ENCODE data around the gene C22orf39. TPM values are rescaled to one million over a fixed set of nuclear protein-coding genes. Genes with fewer than 3 reads are reported as not detected.
A peak's percentile ranks its signal among the peaks of the same experiment; 100 is the strongest.

The C22orf39 gene
- polyA plus RNA-seq, 5 donors = 37.2 to 43.0 (median 41.4) TPM

DNA sequence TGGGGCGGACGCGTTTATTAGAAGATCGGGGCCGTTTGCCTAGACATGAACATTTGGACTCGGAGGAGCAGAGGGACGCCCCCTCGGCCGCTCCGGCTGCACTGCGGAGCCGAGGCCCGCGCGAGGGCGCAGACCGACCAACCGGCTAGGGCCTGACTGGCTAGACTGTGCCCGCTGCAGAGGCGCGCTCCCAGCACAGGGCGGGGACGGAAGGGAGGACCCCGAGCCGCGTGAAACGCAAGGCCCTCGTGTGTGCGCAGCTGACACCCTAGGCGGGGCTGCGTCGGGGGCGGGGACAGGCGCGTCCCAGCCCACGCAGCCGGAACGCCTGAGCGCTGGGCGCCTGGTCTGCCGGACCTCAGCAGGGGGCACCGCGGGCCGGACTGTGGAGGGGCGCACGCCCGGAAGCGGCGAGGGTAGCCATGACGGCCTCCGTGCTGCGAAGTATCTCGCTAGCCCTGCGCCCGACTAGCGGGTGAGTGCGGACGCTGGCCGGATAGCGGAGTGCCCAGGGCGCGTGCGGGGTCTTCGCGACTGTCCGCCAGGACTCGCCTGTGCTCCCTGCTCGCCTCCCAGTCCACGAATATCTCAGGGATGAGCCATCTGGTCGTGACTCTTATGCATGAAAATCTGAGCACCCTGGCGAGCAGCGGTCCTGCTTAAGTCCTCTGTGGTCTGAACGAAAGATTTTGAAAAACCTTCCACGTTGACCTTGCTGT is 15.2 kb downstream of the C22orf39 start, which contains the start of gene MRPL40:
Gene MRPL40 (plus strand): TSS at position 413 of the 719 bp plus-strand sequence. CDS start 10 bp downstream, at position 423.
- DNase-seq = peak; percentile 93 to 94

DNA sequence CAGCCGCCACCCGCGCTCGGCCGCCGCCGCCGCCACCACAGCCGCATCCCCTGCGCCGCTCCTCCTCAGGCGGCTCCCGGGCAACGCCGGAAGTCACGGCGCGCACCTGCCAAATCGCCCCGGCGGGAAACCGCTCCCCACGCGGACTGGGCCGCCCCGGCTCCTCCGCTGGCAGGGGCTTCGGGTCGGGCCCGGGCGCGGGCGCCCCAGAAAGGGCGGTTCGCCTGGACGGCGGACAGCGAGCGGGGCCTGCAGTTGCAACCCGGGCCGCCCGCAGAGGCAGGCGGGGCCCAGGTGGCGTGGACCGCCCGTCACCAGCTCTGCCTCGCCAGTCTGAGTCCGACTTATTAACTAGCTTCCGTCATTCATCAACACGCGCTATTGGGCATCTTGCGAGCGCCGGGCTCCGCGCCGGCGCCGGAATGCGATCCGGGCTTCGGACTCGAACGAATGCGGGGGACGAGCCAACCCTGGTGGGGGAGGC is 15.8 kb downstream of the C22orf39 start, which contains the start of gene HIRA:
Gene HIRA (minus strand): TSS at position 85 of the 484 bp plus-strand sequence. CDS start 257 bp downstream, outside the sequence.
- DNase-seq = peak; percentile 71 to 73

DNA sequence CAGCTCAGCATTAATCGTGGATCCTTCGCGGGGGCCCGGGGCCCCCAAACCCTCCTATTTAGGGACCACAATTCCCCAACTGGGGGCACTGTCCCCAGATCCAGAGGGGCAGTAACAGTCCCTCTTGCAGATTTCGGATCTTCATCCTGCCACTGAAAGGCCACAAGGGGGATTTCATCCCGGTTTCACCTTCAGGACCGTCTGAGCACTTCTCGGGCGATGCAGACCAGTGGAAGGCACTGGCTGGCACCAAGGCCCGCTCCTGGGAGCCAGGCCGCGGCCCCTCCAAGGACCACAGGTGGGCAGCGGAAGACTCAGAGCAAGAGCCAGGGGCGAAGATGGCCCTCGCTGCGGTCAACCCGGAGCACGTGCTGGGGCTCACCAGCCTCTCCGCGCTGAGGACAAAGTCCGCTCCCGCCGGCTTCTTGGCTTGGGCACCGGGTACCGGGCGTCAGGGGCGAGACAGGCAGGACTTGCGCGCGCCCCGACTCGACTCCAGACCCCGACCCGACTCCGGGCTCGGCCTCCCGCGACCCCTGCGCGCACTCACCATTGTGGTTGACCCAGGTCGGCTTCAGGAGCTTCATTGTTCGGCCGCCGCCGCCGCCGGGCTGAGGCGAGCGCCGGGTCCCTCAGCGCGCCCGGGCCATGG is 16.5 kb downstream of the C22orf39 start:
- DNase-seq = no peak

DNA sequence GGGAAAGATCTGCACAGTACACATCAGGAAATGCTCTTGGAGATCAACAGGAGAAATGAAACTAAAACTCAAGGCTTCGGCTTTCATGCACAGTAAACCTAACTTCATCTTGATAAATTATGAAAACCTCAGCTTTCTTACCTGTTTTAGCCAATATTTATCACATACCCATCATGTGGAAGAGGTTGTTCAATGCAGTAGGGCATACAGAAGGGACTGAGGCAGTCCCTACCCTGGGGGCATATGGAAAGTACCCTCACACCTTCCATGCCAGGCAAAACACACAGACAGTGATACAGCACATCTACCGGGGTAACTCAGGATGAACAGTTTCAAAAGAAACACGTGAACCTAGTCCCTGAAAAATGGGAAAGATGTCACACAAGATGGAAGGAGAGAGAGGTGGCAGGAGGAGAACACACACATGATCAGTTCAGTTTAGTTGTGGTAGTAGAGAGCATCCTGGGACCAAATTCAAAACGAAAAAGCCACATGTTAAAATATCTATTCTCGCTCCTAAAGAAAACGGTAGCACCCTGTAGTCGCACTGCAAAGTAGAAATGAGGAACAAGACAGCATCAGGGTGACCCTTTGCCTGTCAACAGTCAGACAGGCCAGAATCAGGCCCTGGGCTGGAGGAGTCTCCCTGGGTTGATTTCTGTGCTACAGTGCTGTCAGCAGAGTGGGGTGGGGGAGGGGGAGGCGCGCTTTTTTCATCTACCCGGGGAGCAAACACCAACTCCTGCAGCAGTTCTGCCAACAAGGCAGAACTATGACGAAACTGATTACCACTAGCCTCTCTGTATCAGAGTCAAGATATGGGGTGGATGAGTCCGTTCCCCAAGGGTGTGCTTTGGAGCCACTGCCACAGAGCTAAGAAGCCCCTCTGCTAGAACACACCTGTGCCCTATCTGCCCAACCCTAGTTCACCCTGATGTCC is 17.3 kb downstream of the C22orf39 start:
- DNase-seq = no peak

DNA sequence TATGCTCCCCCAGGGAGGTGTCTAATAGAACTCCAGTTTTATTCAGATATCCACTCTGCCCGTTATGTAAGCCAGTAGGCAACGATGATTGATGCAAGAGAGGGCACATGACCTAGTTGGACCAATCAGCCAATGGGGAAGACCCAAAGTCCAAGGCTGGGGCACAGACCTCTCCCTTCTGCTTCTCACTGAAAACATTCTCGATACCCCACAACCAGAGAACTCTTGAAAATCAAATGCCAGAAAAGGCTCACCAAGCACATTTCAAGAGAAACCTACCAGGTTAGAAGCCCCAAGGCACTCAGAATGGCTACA is 23.4 kb downstream of the C22orf39 start:
- DNase-seq = no peak

DNA sequence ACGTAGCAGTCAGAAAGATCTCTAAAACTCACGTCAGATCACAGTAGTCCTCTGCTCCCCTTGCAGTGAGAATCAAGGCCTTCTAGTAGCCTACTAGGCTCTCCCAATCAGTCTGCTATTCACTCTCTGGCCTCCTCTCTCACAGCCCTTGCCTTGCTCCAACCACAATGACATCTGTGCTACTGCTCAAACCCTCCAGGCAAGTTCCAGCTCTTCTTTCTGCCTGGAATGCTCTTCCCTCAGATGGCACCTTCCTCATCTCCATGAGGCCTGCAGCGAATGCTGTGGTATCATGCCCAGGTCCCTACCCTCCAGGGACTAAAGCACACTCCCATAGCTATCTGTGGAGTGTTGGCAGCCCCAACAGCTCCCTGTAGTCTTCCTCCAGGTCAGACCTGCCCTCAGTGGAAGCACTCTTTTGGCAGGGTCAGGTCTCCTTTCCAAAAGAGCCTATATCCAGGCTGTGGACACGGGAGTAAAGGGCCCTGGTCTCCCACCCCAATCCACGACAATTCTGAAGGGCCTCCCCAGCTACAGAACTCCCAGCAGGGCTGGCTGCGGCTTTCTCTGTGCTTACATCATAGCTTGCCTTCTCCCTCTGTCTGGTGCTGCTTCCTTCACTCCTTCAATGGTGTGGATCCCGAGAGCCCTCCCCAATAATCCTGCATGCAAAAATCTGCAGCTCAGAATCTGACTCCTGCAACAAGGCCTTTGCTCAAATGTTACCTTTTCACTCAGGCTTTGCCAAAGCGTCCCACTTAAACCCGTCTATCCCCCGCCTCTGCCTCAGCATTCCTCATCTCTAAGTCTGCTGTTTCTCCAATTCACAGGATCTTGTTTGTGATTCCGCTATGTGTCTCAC is 24.8 kb downstream of the C22orf39 start:
- DNase-seq = no peak

DNA sequence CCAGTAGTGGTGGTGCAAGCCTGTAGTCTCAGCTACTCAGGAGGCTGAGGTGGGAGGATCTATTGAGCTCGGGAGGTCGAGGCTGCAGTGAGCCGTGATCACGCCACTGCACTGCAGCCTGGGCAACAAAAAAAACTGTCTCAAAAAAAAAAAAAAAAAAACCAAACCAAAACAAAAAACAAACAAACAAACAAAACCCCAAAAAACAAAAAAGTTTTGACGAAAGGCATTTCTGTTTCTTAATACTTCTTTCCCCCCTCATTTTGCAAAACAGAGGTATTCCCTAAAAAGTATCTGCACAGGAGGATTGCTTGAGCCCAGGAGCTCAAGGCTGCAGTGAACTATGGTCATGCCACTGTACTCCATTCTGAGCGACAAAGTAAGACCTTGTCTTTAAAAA is 27.2 kb downstream of the C22orf39 start:
- no peak for DNase-seq

DNA sequence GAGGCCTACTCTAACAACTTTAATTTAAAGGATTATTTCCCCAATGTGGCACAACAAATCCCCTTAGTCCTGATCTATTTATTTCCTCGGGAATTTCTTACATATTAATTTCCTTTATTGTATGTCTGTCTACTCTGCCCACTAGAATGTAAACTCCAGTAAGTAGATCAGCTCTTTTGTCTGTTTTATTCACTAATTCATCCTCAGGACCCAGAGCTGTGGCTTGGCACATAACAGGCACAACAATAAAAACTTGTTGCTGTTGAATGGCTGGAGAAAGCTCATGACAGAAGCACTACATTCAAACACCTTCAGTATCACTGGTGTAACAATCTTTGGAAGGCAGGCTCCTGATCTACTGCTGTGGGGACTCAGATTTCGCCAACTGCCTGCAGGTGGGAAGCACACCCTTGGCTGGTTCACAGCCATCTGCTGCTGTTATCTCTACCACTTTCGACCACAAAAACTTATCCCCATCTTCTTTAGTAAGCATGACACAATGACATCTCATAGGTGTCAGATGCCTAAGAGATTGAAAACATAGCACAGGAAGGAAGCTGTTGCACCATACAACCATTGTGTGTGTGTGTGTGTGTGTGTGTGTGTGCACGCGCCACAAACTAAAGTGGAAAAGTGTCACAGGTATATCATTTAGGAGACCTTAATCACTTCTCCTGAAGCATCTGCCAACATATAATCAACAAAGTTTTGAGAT is 27.9 kb downstream of the C22orf39 start:
- DNase-seq = no peak

DNA sequence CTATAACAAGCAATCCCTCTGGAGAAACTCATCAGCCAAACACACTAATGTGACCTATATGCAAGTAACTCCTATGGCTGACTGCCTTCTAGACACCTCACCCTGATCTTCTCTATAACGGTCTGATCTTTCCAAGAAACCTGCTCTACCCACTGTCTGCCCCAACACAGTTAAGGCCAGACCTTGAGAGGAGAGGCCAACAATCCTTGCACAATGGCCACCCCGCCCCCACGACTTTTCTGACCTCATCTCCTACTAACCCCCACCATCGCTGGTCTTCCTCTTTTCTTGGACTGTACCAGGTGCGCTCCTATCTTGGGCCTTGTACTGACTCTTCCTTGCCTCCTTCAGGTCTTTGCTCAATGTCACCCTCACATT is 28.4 kb downstream of the C22orf39 start:
- no peak for DNase-seq

DNA sequence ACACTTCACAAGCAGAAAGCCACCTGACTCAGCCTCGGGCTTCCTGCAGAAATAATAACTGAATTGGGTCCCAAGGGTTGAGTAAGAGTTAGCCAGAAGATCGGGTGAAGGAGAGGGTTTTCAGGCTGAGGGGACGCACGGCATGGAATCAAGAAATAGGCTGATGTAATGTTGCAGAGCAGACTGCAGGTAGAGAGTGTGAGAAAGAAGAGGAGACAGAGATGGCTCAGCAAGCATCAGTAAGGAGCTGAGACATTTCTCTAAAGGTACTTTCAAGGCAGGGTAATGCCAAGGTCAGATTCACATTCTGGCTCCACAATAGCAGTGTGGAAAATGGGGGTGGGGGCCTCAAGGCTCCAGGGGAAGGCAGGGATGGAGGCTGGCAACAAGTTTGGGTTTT is 34.6 kb downstream of the C22orf39 start:
- DNase-seq = no peak

DNA sequence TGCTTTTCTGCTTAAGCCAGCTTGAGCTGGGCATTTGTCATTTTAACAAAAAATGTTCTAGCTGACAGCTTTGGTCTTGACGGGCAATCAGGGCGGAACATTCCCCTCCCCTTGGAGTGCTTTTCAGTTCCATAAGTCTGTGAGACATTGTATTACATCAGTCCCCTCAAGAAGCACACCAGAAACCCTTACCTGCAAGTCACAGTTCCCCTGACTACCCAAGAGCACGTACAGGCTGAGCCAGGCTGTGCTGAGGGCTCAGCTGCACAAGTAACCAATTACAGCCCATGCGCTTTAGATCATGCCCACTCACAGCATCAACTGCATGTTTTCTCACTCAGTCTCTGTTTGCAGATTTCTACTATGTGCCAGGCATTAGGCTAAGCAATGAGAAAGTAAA is 35.0 kb downstream of the C22orf39 start:
- DNase-seq = no peak

DNA sequence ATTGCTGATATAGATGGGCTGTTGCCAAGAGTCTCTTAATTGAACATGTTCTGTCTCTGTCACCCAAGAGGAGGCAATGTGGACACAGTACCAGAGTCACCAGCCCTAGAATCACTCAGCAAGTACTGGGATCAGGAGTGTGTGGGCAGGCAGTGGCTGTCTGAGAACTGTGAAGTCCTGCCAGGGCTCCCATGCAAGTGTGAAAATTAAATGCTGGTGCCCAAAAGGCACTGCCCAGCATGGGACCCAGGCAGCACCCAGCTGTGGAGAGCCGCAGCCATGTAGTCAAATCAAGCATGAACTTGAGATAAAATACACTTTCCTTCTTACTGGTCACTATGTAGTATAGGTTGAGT is 35.8 kb downstream of the C22orf39 start:
- no peak for DNase-seq

DNA sequence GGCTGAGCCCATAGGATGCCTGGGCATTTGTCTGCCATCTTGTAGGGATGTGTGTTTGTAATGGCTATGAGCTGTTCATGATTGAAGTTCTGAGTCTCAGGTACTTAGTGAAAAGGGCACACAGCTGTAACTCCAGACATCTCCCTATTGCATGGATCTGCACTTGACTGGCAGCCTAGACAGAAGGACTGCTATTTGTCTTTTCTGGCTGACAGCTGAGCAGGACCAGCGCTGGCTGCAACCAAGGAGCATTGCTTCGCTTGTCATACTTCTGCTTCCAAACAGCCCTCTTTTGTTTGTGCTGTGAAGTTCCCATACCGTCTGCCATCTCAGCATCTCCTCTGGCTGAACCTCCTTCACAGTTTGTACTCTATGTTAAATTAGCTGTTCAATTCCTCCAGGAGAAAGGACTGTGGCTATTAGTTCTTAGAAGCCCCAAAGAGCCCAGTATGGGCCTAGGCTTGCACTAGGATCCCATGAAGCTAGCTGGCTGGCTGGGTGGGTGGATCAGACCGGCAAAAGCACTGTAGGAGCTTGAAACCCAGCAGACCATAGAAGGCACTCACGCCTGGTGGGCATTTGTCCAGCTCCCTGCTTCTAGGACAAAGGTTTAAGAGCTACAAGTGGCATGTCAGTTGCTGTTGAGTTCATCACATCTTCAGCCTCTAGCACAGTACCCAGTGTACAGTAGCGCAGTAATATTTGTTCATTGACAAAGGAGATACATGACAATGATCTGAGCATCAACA is 36.4 kb downstream of the C22orf39 start:
- no peak for DNase-seq

DNA sequence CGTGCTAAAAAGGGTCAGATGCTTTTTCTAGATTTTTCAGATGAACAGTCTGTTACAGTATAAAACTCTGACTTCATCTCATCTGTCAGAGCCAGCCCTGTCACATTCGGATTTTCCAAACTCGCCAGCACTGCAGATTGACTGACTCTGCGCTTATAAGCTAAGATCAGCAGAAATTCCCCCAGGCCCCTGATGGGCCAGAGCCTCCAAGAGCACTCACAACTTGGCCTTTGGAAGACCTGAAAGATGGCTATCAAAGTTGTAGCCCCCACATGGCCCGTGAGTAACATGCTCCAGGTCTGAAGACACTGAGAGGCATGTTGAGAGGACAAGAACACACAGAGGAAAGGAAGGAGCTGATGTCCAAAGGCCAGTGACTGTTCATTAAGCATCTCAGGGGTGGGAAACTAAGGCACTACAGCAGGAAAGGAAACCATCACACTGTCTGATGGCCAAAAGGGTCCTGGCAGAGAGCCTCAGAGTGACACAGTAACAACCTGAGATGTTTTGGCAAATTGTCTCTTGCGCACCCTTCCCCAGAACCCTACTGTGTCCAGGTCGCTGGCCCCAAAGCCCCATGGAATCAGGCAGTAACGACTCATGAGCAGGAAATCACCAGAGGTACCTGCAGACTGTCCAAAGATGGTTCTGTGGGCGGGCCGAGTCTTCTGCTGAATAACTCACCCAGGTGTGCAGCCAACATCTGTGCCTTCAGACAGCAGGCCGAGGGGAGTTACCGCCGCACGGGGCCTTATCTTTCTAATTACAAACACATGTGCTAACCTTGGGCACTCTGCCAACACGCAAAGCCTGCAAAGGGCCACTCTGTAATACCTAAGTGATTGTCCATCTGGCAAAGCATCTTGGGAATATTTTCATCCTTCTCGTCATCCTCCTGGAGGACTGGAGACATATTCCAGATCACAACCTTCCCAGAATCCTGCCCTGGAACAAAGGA is 39.6 kb downstream of the C22orf39 start:
- DNase-seq = no peak

DNA sequence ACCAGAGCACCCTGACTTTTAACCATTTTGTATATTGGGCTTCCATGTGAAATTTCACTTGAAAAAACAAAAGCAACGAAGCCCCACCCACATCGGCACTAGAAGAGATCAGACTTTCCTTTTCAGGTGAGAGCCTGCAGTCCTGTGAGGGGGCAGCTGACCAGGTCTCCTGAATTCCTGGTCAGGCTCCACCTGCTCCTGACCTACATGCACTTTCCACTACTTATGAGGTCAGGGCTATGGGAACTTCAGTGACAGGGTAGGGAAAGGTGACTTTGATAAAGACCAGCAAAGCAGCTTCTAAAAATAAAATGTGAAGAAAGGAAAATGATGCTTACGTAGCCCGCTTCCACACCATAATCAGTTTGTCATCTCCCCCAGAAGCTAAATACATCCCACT is 40.7 kb downstream of the C22orf39 start:
- no peak for DNase-seq

DNA sequence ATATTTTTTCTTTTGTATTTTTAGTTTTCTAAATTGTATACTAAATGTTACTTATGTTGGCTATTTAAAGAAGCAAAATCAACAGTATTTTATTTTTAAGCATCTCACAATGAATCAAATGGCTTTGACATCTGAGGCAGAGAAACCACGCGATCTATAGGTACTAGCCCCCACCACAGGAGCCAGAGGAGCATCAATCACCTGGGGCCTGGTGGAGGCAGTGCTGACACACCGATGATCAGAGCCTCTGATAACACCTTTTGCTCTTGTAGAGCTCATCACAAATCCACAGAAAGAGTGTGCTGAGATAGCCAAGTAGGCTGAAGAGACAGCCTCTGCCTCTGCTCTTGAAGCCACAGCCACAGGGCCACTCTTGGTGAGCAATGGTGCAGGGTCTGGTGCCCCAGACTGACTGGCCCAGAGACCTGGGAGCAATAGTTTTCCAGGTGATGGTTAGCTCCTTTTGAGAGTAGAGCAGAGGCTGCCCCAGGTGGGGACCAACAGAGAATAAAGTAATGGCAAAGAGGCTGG is 41.2 kb downstream of the C22orf39 start:
- no peak for DNase-seq

DNA sequence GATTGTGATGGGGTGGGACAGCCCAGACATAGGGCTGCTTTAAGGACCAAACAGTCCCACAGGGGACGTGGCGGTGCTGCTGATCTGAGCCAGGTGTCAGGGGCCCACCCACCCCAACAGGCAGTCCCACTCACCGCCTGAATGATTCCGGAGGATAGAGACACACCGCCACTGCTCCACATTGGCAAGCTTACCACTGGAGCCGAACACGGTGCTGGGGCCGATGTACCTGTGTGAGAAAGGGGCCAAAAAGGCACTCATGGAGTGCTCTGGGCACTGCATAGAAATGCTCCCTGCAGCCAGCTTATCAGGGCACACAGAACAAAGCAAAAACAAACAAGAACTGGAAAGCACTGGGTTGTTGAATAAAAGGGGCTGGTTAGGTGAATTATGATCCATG is 41.9 kb downstream of the C22orf39 start:
- no peak for DNase-seq

DNA sequence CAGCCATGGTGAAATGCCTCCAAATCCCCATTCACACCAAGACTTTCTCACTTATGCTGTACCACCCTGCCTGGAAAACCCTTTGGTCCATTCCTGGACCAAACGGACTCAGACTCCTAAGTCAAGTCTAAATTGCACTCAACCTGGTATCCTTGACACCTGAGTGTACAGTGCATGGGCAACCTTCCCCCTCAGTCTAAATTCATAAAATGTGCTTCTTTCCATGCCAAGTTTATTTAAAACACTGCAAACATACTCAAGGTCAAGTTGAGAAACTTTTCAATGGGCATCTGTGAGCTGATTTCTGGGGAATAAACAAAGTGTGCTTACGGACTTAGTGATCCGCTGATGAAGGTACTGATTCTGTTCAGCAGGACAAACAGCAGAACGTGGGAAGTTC is 42.4 kb downstream of the C22orf39 start:
- no peak for DNase-seq

Data from right lung (tissue), 5 donors.